Endometrial microvascular endothelial cells (primary cell): ENCODE measurements around the gene AP5B1. TPM values are rescaled to one million over a fixed set of nuclear protein-coding genes. Genes with fewer than 3 reads are reported as not detected.

Experiments used
- in situ Hi-C: cut with HindIII; loops from 2 replicates; pipeline ENCODE4 v1.10.0; 2017; ENCODE audit warnings: low sequenced_read_pairs, low pct_unique_long_range_greater_than_20kb; ENCODE audit errors: inconsistent ontology term
- total RNA-seq: library from RNA; depleted of rRNA; stranded (reverse); fragments of >200 nt; gene quantifications from one replicate; pipeline ENCODE4 v1.2.3, GENCODE V29; 2015; ENCODE audit errors: inconsistent ontology term

AP5B1 gene
- total RNA-seq, 1 donor from 2014 or later, result 8.5 TPM

GRCh38 chr11:65802841-65803240, 22.1 kb upstream of the AP5B1 start:
- in situ Hi-C loops, result no loop called here

GRCh38 chr11:65801153-65801987, 20.6 kb upstream of the AP5B1 start:
- in situ Hi-C loops, result no loop called here

GRCh38 chr11:65798882-65799281, 18.1 kb upstream of the AP5B1 start:
- in situ Hi-C loops, result no loop called here

GRCh38 chr11:65797711-65798110, 16.9 kb upstream of the AP5B1 start:
- in situ Hi-C loops, result no loop called here

GRCh38 chr11:65796726-65797601, 16.2 kb upstream of the AP5B1 start:
- in situ Hi-C loops, result no loop called here

- in situ Hi-C loops, result no loop called here
Measured at GRCh38 chr11:65794570-65795510, 14.1 kb upstream of the AP5B1 start.

GRCh38 chr11:65793625-65794400, 13.0 kb upstream of the AP5B1 start:
- in situ Hi-C loops, result no loop called here

GRCh38 chr11:65793144-65793581, 12.4 kb upstream of the AP5B1 start:
- in situ Hi-C loops, result no loop called here

- in situ Hi-C loops, result no loop called here
Measured at GRCh38 chr11:65792456-65792855, 11.7 kb upstream of the AP5B1 start.

- in situ Hi-C loops, result no loop called here
Measured at GRCh38 chr11:65791719-65792213, 11.0 kb upstream of the AP5B1 start.

- in situ Hi-C loops, result no loop called here
Measured at GRCh38 chr11:65790902-65791650, 10.3 kb upstream of the AP5B1 start.

- in situ Hi-C loops, result no loop called here
Measured at GRCh38 chr11:65790104-65790901, 9.5 kb upstream of the AP5B1 start.

- in situ Hi-C loops, result no loop called here
Measured at GRCh38 chr11:65789230-65790103, 8.7 kb upstream of the AP5B1 start.

GRCh38 chr11:65788821-65789220, 8.0 kb upstream of the AP5B1 start:
- in situ Hi-C loops, result no loop called here

- in situ Hi-C loops, result no loop called here
Measured at GRCh38 chr11:65787649-65788622, 7.2 kb upstream of the AP5B1 start.
